Panc1 (cell line): ENCODE data around the gene LGALS1.

Source experiments
- POLR2AphosphoS5 ChIP-seq: IDR thresholded peaks from 2 replicates; pipeline ENCODE4 v1.6.1; 2012; ENCODE audit warnings: mild to moderate bottlenecking, low read depth, low read length, moderate library complexity
- SIN3A ChIP-seq: IDR thresholded peaks from 2 replicates; pipeline ENCODE4 v1.6.1; 2012; ENCODE audit warnings: low read depth, mild to moderate bottlenecking, low read length, moderate library complexity, borderline replicate concordance; ENCODE audit not compliant: insufficient read depth
- TF ChIP-seq, protein P1 (sequence below): fragments of 450-650 bp; IDR thresholded peaks from 2 replicates; pipeline ENCODE4 v1.5.1; 2017; ENCODE audit warnings: mild to moderate bottlenecking
- TF ChIP-seq, protein P2 (sequence below), 2 experiments: IDR thresholded peaks; 2 replicates each; pipeline ENCODE4 v1.6.1; 2011 to 2012; ENCODE audit warnings: low read depth in 2 of 2, control low read depth in 1 of 2, low read length in 1 of 2, mild to moderate bottlenecking in 1 of 2, moderate library complexity in 1 of 2; ENCODE audit not compliant: insufficient read depth in 1 of 2

DNA sequence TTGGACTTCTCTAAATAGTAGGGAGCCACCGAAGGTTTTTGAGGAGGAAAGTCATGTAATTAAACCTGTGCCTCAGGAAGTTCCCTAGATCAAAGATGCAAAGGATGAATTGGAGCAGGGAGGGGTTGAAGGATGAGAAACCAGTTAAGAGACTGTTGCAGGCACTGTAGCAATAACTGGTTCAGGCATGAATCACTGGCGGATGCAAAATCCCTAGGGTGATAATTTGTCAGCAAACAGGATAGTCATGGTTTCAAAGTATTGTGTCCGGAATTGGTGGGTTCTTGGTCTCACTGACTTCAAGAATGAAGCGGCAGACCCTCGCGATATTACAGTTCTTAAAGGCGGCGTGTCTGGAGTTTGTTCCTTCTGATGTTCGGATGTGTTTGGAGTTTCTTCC is 41.3 kb downstream of the LGALS1 start:
- TF ChIP-seq, protein P1, sequence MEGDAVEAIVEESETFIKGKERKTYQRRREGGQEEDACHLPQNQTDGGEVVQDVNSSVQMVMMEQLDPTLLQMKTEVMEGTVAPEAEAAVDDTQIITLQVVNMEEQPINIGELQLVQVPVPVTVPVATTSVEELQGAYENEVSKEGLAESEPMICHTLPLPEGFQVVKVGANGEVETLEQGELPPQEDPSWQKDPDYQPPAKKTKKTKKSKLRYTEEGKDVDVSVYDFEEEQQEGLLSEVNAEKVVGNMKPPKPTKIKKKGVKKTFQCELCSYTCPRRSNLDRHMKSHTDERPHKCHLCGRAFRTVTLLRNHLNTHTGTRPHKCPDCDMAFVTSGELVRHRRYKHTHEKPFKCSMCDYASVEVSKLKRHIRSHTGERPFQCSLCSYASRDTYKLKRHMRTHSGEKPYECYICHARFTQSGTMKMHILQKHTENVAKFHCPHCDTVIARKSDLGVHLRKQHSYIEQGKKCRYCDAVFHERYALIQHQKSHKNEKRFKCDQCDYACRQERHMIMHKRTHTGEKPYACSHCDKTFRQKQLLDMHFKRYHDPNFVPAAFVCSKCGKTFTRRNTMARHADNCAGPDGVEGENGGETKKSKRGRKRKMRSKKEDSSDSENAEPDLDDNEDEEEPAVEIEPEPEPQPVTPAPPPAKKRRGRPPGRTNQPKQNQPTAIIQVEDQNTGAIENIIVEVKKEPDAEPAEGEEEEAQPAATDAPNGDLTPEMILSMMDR, result no peak
- TF ChIP-seq POLR2AphosphoS5 (no peak), SIN3A (no peak)
- TF ChIP-seq, protein P2, sequence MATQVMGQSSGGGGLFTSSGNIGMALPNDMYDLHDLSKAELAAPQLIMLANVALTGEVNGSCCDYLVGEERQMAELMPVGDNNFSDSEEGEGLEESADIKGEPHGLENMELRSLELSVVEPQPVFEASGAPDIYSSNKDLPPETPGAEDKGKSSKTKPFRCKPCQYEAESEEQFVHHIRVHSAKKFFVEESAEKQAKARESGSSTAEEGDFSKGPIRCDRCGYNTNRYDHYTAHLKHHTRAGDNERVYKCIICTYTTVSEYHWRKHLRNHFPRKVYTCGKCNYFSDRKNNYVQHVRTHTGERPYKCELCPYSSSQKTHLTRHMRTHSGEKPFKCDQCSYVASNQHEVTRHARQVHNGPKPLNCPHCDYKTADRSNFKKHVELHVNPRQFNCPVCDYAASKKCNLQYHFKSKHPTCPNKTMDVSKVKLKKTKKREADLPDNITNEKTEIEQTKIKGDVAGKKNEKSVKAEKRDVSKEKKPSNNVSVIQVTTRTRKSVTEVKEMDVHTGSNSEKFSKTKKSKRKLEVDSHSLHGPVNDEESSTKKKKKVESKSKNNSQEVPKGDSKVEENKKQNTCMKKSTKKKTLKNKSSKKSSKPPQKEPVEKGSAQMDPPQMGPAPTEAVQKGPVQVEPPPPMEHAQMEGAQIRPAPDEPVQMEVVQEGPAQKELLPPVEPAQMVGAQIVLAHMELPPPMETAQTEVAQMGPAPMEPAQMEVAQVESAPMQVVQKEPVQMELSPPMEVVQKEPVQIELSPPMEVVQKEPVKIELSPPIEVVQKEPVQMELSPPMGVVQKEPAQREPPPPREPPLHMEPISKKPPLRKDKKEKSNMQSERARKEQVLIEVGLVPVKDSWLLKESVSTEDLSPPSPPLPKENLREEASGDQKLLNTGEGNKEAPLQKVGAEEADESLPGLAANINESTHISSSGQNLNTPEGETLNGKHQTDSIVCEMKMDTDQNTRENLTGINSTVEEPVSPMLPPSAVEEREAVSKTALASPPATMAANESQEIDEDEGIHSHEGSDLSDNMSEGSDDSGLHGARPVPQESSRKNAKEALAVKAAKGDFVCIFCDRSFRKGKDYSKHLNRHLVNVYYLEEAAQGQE (IDR thresholded peaks at IDR 0.05; ENCODE audit: insufficient read depth in 1 of 2, low read depth in 2 of 2, low read length in 1 of 2), result no peak
